Caco-2 (cell line): ENCODE results near the gene SKIL. TPM values are rescaled to one million over a fixed set of nuclear protein-coding genes. Genes with fewer than 3 reads are reported as not detected.

ENCODE experiments used
- BruUV-seq: library from RNA; stranded (reverse); fragments of 400-500 nt; replicated peaks from 2 replicates; lab custom pipeline; 2021; lab: Mats Ljungman, UMichigan
- CTCF ChIA-PET: fragments of 300-600 bp; sonication (Branson Sonifier 250); formaldehyde crosslinking; loops from one replicate; lab custom pipeline; 2022; ENCODE audit warnings: antibody characterized with exemption; lab: Charles Lee
- POLR2A ChIA-PET: fragments of 300-600 bp; sonication (Branson Sonifier 250); formaldehyde crosslinking; loops from one replicate; lab custom pipeline; 2022; ENCODE audit warnings: antibody characterized with exemption; lab: Charles Lee
- DNase-seq, 2 experiments: peaks; one replicate each; pipeline versions ENCODE4 v3.0.0 to v3.0.0-alpha.2; 2020 to 2022
- H3K27me3 ChIP-seq: replicated peaks from 2 replicates; pipeline ENCODE4 v1.6.0; 2011; ENCODE audit warnings: low read length; ENCODE audit not compliant: control insufficient read depth, insufficient read depth
- H3K36me3 ChIP-seq: 2 replicates; pipeline ENCODE4 v1.5.1; 2011; ENCODE audit warnings: low read length; ENCODE audit not compliant: control insufficient read depth, insufficient read depth
- H3K4me1 ChIP-seq: fragments of 250-450 bp; sonication (Bioruptor Pico); 2 replicates; pipeline ENCODE4 v1.5.1; 2020; ENCODE audit warnings: mild to moderate bottlenecking
- H3K4me3 ChIP-seq: 2 replicates; pipeline ENCODE4 v1.5.1; 2011; ENCODE audit warnings: low read depth, mild to moderate bottlenecking, control low read depth, low read length
- H3K9me3 ChIP-seq: fragments of 250-450 bp; sonication (Bioruptor Pico); 2 replicates; pipeline ENCODE4 v1.5.1; 2020; ENCODE audit warnings: mild to moderate bottlenecking, moderate library complexity
- H3K27ac Mint-ChIP-seq: one replicate; pipeline ENCODE4 v1.8.0; 2022; ENCODE audit warnings: mixed read lengths; ENCODE audit not compliant: unreplicated experiment
- H3K27me3 Mint-ChIP-seq: one replicate; pipeline ENCODE4 v1.8.0; 2022; ENCODE audit warnings: mixed read lengths; ENCODE audit not compliant: insufficient read depth, unreplicated experiment
- H3K36me3 Mint-ChIP-seq: one replicate; pipeline ENCODE4 v1.8.0; 2022; ENCODE audit warnings: mild to moderate bottlenecking, mixed read lengths; ENCODE audit not compliant: insufficient read depth, unreplicated experiment
- H3K4me1 Mint-ChIP-seq: one replicate; pipeline ENCODE4 v1.8.0; 2022; ENCODE audit warnings: low read depth, mixed read lengths; ENCODE audit not compliant: unreplicated experiment
- H3K4me3 Mint-ChIP-seq: one replicate; pipeline ENCODE4 v1.8.0; 2022; ENCODE audit warnings: mild to moderate bottlenecking, moderate library complexity, mixed read lengths; ENCODE audit not compliant: unreplicated experiment
- H3K9me3 Mint-ChIP-seq: one replicate; pipeline ENCODE4 v1.8.0; 2022; ENCODE audit warnings: mixed read lengths; ENCODE audit not compliant: unreplicated experiment
- intact Hi-C: fragments of 100-400 bp; cut with micrococcal nuclease; formaldehyde crosslinking; loops from one replicate; pipeline ENCODE4 v1.10.0; 2022; ENCODE audit not compliant: unreplicated experiment
- total RNA-seq: library from RNA; stranded (reverse); gene quantifications from 2 replicates; pipeline ENCODE4 v1.2.3, GENCODE V29; 2022
- TF ChIP-seq, protein P1 (sequence below), 2 experiments: fragments of 200-600 bp in 1 of 2; IDR thresholded peaks; 1 replicate in 1 of 2; 2 replicates in 1 of 2; pipeline versions ENCODE4 v1.5.1 to v1.8.0; 2011 to 2022; ENCODE audit warnings: antibody characterized with exemption in 1 of 2, control low read depth in 1 of 2, inconsistent platforms in 1 of 2, low read depth in 1 of 2, low read length in 1 of 2, mild to moderate bottlenecking in 1 of 2, moderate library complexity in 1 of 2; ENCODE audit not compliant: insufficient read depth in 1 of 2, severe bottlenecking in 1 of 2, unreplicated experiment in 1 of 2

The SKIL gene
- total RNA-seq, 1 experiment from 2014 or later, result 19.6 TPM

DNA sequence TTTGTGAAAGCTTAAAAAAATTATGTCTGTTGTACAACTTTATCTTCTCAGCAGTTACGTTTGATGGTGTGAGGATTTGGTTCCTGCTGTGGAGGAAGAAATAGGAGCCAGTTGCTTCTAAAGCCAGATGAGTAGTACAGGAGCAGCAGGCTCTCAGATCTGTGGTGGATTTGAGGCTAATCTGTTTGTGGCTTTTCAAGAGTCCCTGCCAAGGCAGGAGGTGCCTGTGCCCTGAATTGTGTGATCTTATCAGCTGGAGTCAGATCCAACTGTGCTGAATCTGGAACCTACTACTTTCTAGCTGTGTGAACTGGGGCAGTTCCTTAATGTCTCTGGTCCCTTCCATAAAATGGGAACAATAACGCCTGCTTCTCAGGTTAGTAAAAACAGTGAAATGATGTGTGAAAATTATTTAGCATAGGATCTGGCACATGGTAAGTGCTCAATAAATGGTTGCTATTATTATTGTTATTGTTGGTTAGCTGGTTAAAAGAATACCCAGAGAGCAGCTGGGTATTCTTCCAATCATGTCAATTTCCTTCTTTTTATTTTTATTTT lies 68.8 kb downstream of the SKIL start:
- Histone ChIP-seq H3K9me3 (no peaks in the 10 kb centered on the region), H3K4me1 (no peaks in the 10 kb centered on the region), H3K27me3 (no peaks in the 10 kb centered on the region; the same call in 1 of the 2 replicates), H3K4me3 (no peak overlapping the region), H3K36me3 (no peaks in the 10 kb centered on the region)
- ChIA-PET CTCF (interaction anchor here (1.0 kb wide), 1 partner anchor 13 kb away, joined by 3 read pairs; no protein-coding TSS in a partner anchor), POLR2A (no interaction called here)
- Mint-ChIP-seq H3K36me3 (no peaks in the 10 kb centered on the region), H3K4me3 (no peak overlapping the region), H3K9me3 (no peaks in the 10 kb centered on the region), H3K27ac (no peak overlapping the region), H3K27me3 (no peaks in the 10 kb centered on the region), H3K4me1 (no peaks in the 10 kb centered on the region)
- TF ChIP-seq, protein P1, sequence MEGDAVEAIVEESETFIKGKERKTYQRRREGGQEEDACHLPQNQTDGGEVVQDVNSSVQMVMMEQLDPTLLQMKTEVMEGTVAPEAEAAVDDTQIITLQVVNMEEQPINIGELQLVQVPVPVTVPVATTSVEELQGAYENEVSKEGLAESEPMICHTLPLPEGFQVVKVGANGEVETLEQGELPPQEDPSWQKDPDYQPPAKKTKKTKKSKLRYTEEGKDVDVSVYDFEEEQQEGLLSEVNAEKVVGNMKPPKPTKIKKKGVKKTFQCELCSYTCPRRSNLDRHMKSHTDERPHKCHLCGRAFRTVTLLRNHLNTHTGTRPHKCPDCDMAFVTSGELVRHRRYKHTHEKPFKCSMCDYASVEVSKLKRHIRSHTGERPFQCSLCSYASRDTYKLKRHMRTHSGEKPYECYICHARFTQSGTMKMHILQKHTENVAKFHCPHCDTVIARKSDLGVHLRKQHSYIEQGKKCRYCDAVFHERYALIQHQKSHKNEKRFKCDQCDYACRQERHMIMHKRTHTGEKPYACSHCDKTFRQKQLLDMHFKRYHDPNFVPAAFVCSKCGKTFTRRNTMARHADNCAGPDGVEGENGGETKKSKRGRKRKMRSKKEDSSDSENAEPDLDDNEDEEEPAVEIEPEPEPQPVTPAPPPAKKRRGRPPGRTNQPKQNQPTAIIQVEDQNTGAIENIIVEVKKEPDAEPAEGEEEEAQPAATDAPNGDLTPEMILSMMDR (IDR thresholded peaks at IDR 0.05; ENCODE audit: insufficient read depth in 1 of 2, low read depth in 1 of 2, low read length in 1 of 2, severe bottlenecking in 1 of 2, unreplicated experiment in 1 of 2), result no peak
- DNase-seq, result no peak
- BruUV-seq, result no TSS peak
- intact Hi-C loops, result no loop called here

- no peaks in the 10 kb centered on the region for H3K36me3 ChIP-seq
- ChIA-PET CTCF (no interaction called here), POLR2A (no interaction called here)
- TF ChIP-seq, protein P1 (IDR thresholded peaks at IDR 0.05; ENCODE audit: insufficient read depth in 1 of 2, low read depth in 1 of 2, low read length in 1 of 2, severe bottlenecking in 1 of 2, unreplicated experiment in 1 of 2), result no peak
- H3K27me3 ChIP-seq, result no peaks in the 10 kb centered on the region; the same call in 1 of the 2 replicates
- no peaks in the 10 kb centered on the region for H3K27me3 Mint-ChIP-seq
- no peak overlapping the region for H3K4me3 ChIP-seq
- no peaks in the 10 kb centered on the region for H3K9me3 ChIP-seq
- H3K36me3 Mint-ChIP-seq, result no peaks in the 10 kb centered on the region
- no peak overlapping the region for H3K27ac Mint-ChIP-seq
- no peaks in the 10 kb centered on the region for H3K4me1 Mint-ChIP-seq
- no peak overlapping the region for H3K4me3 Mint-ChIP-seq
- no peaks in the 10 kb centered on the region for H3K9me3 Mint-ChIP-seq
- H3K4me1 ChIP-seq, result no peaks in the 10 kb centered on the region
- BruUV-seq, result no TSS peak
- intact Hi-C loops, result no loop called here
- no peak for DNase-seq
These were observed 70.6 kb downstream of the SKIL start for GRCh38 chr3:170428095-170428494.

- no peak overlapping the region for H3K4me3 ChIP-seq
- no peaks in the 10 kb centered on the region for H3K9me3 Mint-ChIP-seq
- H3K27me3 Mint-ChIP-seq, result no peaks in the 10 kb centered on the region
- no peaks in the 10 kb centered on the region for H3K4me1 ChIP-seq
- intact Hi-C loops, result no loop called here
- H3K27me3 ChIP-seq, result no peaks in the 10 kb centered on the region; the same call in 1 of the 2 replicates
- CTCF ChIA-PET, result no interaction called here
- no peaks in the 10 kb centered on the region for H3K4me1 Mint-ChIP-seq
- no peaks in the 10 kb centered on the region for H3K36me3 ChIP-seq
- no peak overlapping the region for H3K27ac Mint-ChIP-seq
- no peak for DNase-seq
- POLR2A ChIA-PET, result no interaction called here
- H3K4me3 Mint-ChIP-seq, result no peak overlapping the region
- no peaks in the 10 kb centered on the region for H3K36me3 Mint-ChIP-seq
- TF ChIP-seq, protein P1 (IDR thresholded peaks at IDR 0.05; ENCODE audit: insufficient read depth in 1 of 2, low read depth in 1 of 2, low read length in 1 of 2, severe bottlenecking in 1 of 2, unreplicated experiment in 1 of 2), result no peak
- no TSS peak for BruUV-seq
- H3K9me3 ChIP-seq, result no peaks in the 10 kb centered on the region
These were observed 71.5 kb downstream of the SKIL start for GRCh38 chr3:170429050-170429449.
